SIG-M5 (cell line): Measurements from ENCODE around the gene IMP4.

Experiments used
- DNase-seq: peaks from one replicate; lab custom pipeline; 2025; lab: John Stamatoyannopoulos, UW

IMP4 gene

DNA sequence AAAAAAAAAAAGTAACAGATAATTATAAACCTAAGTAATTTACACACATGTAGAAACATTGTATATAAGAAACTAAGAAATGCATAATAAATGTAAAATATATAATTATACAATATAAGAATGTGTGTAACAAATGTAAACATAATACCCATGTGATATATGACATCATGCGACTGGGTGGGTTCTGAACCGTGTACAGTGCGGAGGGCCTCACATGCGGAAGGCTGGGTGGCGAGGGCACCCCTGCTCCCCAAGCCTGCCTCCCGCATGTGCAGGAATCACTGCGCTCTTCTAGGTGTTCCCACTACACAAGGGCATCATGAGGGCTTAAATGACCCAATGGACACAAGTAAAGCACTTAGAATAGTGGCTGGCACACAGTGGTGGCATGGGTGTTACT lies 15.2 kb downstream of the IMP4 start:
- DNase-seq, result no peak

DNA sequence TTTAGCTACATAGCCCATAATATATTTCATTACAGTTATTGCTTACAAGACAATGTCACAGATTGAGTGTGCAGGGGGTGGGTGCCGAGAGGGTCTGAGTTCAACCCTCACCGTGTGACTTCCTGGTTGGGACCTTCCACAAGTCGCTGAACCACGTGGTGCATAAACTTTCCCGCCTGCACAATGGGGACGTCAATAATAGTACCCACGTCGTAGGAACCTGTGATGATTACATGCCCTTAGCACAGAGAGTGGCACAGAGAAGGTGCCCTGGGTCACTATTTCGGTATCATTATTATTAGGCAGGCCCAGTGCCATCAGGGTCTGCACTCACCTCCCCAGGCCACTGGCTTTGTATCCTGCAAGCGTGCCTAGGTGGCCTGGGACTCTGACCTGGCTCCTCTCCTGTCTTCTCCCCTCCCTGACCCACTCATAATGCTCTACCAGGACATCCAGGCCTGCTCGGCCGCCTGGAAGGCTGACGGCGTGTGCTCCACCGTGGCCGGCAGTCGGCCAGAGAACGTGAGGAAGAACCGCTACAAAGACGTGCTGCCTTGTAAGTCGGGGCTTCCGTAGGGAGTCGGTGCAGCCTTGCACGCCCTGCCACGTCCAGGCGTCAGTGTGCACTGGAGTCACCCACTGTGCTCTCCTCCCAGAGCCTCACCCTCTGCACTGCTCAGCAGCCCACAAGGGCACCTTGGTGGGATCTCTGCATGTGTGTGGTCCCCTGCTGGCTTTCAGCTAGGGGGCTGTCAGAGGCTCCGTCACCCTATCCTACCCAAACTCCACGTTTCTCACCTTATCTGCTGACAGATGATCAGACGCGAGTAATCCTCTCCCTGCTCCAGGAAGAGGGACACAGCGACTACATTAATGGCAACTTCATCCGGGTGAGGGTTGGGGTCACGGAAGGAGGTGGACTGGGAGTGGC lies 16.0 kb downstream of the IMP4 start:
- DNase-seq, result no peak

DNA sequence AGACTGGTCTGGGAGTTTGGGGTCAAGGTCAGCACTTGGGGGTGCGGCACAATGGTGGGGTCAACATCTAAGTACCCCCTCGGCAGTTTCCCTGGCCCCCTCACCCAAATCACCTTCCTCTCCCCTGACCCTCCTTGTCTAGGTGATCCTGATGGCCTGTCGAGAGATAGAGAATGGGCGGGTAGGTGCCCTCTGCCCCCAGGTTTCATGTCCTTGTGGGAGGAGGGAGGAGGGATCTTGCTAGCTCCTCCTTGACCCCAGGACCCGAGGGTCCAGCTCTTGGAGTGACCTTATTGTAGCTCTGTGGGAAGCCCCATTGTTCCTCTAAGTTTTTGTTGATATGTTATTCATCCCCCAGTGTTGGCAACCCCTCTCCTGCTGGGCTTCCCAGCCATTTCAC lies 16.8 kb downstream of the IMP4 start:
- no peak for DNase-seq

DNA sequence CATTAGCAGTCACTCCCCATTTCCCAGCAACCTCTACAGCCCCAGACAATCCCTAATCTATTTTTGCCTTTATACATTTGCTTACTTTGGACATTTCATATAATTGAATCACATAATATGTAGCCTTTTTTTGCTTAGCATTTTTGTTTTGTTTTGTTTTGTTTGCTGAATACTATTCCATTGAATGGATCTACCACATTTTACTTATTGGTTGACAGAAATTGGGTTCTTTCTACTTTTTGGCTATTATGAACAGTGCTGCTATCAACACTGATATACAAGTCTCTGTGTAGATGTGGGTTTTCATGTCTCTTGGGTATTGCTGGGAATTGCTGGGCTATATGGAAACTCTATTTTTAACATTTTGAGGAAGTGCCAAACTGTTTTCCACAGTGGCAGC lies 20.8 kb downstream of the IMP4 start:
- DNase-seq, result no peak

DNA sequence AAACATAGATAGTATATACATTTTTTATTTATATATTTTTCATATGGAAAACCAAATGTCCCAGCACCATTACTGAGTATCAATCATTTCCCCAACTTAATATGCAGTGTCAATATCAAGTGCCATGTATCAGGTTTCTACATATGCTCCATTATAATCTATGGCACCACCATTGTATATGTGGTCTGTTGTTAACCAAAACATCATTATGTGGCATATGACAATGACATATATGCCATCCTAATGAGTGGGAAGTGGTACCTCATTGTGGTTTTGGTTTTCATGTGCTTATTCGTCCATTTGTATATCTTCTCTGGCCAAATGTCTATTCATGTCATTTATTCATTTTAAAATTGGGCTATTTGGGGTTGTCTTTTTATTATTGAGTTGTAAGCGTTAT lies 22.4 kb downstream of the IMP4 start:
- DNase-seq, result no peak

DNA sequence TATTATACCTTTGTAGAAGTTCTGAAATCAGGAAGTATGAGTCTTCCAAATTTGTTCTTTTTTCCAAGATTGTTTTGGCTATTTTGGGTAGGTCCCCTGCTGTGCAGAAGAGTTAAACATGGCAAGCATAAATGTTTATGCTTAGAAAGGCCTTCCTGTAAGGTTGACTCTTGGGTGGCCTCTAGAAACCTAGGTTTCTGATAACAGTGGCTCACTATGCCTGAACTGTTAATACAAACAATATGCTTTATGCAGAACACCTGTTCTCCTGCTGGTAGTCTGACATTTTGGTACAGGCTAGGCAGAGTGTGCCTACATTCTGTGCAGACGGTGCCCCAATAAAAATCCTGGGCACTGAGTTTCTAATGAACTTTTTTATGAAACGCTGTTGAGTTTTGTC lies 23.3 kb downstream of the IMP4 start:
- no peak for DNase-seq

DNA sequence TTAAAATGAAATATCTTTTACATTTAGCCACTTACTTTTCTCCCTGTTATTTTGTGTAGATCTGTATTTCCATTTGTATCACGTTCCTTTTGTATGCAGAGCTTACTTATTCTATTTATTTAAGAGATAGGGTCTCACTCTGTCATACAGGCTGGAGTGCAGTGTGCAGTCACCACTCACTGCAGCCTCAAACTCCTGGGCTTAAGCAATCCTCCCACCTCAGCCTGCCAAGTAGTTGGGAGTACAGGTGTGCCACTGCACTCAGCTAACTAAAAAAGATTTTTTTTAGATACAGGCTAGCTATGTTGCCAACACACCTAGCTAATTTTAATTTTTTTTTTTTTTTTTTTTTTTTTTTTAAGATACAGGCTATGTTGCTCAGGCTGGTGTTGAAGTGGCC lies 24.0 kb downstream of the IMP4 start:
- no peak for DNase-seq

DNA sequence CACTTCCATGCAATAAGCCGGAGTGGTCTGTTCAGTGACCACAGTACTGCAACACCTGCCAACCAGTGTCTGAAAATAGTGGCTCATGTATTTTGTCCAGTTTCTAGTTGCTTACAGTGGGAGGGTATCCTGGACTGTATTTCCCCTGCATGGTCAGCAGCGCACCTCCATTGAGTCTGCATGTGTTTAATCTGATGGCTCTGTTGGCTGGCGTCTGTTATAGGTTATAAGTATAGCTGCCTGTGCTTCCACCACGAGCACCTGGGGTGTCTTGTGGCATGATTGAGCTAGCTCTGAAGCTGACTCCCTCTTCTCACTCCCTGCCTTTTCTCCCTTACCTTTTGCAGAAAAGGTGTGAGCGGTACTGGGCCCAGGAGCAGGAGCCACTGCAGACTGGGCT lies 26.1 kb downstream of the IMP4 start:
- no peak for DNase-seq

DNA sequence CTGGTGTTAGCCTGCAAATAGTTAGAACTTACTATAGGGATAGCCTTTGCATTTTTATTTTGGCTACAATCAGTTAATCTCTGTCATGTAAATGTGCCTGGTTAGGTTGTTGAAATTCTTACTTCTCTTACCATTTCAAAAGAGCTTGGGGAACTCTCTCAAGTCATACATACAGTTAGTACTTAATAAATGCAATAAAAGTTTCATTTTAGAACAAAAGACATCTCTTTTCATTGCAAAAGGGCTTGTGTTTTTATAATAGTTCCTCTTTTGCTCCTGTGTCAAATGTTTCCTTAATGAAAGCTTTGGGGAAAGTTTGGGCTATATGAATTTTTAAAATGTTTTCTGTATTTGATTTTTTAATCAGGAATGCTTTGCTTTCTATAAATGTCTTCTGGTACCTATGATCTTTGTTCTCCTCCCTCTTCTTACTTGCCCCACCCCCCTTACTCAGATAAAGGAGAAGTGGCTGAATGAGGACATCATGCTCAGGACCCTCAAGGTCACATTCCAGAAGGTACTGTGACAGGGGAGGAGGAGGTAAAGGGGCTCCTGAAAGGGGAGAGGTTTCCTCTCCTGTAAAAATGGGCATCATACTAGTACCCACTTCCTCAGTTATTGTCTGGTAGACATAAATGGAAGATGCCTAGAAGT lies 26.7 kb downstream of the IMP4 start:
- no peak for DNase-seq

DNA sequence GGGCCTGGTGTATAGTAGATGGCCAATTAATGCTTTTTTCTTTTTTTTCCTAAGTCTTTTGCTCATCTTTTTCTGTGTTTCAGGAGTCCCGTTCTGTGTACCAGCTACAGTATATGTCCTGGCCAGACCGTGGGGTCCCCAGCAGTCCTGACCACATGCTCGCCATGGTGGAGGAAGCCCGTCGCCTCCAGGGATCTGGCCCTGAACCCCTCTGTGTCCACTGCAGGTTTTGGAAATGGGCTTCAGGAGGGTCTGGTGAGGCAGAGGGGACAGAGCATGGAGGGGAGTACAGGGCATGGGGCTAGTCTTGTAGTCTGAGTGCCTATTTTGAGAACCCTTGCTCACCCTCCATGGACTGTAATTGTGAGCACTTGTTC lies 27.3 kb downstream of the IMP4 start:
- DNase-seq, result no peak

DNA sequence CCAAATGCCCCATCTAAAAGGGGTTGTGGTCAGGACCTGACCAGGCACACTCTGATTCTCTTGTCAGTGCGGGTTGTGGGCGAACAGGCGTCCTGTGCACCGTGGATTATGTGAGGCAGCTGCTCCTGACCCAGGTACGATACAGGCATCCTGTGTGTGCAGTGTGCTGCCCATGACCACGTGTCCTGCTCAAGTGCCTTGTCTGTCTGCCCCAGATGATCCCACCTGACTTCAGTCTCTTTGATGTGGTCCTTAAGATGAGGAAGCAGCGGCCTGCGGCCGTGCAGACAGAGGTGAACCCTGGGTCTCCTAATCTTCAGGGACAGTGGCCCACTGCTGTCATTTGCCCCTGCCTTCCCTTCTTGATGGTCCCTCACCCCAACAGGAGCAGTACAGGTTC lies 27.8 kb downstream of the IMP4 start:
- DNase-seq, result no peak

DNA sequence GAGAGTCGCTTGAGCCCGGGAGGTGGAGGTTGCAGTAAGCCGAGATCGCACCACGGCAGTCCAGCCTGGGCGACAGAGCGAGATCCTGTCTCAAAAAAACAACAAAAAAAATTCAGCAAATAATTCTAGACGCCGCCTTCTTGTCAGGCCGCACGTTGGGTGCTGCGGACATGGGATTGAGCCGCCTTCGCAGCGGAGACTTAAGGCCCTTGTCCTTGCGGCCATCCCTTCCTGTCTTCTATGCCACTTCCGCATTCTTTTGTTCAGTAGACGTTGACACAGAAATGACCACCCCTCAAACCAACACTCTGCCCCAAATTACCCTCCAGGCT lies 29.0 kb downstream of the IMP4 start:
- DNase-seq, result no peak

DNA sequence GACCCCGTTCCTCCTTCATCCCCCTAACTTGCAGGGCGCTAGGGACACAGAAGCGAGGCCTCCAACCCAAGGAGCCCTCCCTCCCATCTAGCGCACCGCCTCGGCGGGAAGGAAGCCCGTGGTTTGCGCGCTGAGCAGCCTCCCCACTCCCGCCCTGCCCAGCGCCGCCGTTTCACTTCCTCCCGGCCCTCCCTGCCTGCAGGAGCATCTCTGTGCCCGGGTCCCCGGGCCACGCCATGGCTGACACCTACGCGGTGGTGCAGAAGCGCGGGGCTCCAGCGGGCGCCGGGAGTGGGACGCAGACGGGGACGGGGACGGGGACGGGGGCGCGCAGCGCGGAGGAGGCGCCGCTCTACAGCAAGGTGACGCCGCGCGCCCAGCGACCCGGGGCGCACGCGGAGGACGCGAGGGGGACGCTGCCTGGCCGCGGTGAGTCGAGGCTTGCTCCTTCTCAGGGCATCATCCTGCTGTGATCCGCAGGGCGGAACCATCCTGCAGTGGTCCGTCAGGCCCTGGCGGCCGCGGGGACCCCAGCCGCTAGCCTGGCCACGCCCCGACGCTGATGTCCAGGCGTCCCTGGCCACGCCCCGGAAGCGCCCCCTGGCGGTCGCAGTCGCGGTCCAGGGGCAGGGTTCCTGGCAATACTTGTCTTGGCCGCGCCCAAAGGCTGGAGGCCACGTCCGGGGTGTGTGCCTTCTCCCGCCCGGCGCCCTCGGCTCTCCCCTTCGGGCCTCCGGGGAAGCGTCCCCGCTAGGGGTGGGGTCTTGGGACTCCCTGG lies 29.5 kb downstream of the IMP4 start:
- DNase-seq, result no peak

DNA sequence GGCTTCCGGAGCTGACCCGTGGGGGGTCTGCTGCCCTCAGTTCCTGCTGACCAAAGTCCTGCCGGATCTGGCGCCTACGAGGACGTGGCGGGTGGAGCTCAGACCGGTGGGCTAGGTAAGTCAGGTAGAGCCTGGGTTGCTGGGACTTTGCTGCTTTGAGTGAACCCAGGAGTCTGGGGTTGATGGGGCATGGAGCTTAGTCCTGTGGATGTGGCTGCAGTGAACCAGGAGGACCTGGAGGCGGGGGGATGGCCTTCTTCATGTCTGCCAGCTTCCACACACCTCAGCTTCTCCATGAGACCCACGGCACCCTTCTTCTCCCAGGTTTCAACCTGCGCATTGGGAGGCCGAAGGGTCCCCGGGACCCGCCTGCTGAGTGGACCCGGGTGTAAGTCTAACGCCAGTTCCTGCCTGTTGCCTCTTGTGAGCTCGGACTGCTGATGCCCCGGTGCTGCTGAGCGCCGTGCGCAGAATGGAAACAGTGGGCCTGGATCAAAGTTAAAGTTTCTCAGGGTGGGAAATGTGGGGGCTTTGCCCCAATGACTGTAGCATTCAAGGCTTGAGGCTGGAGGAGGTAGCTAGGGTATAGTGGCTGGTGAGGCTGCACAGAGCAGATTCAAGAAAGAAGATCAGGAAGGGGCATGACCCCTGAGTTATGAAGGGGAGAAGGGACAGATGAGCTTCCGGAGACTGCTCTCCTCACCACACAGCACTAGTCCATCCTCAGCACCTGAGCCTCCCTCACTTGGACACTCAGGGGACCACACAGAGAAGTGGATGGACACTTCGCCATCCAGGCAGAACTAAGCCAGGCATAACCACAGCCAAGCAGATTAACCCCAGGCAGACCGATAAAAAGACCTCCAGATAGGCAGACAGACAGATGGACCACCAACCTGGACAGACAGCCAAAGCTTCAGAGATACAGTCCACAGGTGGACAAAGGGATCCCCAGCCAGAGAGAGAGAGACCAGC lies 30.4 kb downstream of the IMP4 start:
- DNase-seq, result no peak

DNA sequence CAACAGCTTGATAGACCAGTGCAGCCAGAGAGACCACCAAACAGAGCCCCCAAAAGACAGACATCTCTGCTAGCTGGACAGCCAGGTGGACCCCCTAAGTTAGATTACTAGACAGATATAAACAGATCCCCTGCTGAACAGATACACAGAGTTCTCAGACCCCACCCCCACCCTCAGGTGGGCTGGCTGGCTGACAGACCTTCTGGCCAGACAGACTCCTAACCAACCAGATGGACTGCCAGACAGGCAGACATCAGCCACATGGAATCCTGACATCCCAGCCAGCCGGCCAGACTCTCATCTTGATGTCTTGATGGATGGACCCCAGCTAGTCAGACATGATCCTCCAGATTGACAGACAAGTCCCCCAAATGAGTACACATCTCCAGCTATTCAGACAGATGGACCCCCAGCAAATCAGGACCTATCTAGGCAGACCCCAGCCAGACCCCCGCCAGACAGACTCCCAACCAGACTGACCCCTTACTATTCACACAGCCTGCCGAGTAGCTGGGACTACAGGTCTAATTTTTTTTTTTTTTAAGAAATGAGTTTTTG lies 31.2 kb downstream of the IMP4 start:
- no peak for DNase-seq

DNA sequence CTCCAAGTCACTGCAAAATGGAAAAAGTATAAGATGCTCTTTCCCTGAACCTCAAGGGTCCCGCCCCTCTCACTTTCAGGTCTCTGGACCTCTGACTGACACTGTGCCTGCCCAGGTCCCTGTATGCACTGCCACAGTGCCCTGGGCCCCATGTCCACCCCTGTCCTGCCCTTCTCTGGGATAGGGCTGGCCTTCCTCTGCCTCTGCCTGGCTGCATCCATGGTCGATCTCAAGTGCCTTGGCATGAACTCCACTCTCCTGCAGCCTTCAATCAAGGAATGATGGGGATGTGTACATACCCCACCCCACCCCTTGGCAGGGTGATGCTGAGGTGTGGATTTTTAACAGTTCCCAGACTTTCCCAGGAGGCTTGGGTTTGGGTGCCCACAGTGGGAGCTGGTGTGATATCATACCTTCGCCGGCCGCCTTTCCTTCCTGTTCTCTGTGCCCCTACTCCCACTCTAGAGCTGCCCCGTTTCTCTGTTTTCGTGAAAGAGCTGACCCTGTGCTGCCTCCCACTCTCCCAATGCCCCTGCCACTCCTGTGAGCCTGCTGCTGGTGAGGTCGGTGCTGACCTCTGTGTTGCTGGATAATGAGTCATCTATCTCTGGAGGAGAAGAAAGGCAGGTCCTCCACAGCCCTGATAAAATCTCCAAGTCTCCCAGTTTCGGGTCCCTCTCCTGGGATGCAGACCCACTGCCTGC lies 32.0 kb downstream of the IMP4 start:
- no peak for DNase-seq

DNA sequence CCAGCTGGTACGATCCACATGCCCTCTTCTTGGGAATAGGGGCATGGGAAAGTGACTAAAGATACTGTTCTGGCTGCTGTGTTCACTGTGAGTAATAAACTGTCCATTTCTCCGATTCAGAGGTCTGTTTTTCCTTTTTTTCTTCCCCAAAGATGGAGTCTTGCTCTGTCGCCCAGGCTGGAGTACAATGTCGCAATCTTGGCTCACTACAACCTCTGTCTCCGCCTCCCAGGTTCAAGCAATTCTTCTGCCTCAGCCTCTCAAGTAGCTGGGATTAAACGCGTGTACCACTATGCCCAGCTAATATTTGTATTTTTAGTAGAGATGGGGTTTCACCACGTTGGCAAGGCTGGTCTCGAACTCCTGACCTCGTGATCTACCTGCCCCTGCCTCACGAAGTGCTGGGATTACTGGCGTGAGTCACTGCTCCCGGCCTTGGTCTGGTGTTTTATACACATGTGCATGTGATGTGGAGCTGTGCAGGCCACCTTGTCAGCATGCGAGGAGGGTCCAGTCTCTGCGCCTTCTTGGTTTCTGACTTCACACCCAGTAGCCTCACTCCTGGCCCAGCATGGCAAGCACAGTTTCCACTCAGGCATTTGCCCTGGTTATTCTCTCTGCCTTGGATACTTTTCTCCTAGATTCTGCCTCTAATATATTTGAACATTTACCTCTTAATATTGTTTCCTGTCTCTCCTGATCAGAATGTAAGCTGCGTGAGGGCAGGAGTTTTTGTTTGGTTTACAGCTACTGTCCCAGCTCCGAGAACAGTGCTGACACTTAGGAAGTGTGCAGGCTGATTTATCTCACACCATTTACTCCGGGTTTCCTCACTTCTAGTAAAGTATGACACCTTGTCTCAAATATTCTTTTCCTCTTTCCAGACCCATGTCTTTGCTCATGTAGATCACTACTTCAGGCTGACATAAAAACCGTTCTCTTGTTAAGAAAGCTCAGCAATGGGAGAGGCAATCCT lies 32.9 kb downstream of the IMP4 start:
- DNase-seq, result no peak

DNA sequence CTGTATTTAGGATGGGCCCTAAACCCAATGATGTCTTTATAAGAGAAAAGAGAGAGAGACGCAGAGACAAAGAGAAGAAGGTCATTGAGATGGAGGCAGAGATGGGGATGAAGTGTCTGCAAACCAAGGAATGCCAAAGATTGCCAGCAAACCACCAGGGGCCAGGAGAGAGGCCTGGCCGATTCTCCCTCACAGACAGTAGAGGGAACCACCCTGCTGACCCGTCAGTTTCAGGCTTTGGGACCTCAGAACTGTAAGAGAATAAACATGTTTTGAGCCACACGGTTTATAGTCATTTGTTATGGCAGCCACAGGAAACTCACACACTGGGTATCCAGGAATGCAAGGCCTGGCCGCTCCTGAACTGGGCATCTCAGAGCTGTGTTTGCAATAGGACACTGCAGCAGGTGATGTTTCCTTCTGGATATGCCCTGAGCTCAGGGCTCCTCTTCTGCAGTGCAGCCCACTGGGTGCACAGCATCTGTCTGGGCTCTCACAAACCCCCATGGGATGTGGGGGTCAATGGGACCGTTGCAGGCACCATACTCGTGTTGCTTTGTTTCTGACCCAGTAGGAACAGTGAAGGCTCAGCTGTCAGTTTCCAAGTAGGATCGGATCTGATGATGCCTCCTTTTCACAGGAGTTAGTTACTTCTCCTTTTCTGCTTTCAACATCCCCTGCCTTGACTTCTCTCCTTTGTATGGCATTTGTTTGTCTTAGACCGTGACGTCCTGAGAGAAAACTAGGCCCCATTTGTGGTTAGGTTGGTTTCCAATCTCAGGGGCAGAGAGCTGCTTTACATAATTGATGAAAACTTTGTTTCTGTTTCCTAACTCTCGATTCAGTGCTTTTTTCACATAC lies 34.0 kb downstream of the IMP4 start:
- peak; percentile 40 for DNase-seq

DNA sequence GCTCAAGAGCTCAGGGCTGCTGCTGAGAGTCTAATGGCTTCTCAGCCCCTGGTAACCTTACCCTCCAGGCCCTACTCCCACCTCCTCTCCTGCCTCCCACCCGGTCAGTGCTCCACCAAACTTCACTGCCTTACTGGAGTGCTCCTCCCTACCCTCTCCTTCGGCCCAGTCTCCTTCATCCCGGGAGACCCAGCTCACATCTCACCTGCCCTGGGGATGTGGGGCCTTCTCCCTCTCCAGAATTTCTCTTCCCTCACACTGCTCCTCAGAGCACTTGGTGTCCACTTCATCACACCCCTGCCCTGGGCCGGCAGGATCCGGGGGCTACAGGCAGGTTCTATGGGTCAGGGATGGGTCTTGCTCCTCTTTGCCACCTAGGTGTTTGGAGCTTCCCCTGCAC lies 34.8 kb downstream of the IMP4 start:
- DNase-seq, result no peak
